GM18861 (cell line): ENCODE results near the gene SMAD2.

Experiments used
- ATAC-seq: cut with Tn5 transposase; IDR thresholded peaks from one replicate; pipeline ENCODE4 v1.9.1; 2021; ENCODE audit not compliant: unreplicated experiment

Gene SMAD2

DNA sequence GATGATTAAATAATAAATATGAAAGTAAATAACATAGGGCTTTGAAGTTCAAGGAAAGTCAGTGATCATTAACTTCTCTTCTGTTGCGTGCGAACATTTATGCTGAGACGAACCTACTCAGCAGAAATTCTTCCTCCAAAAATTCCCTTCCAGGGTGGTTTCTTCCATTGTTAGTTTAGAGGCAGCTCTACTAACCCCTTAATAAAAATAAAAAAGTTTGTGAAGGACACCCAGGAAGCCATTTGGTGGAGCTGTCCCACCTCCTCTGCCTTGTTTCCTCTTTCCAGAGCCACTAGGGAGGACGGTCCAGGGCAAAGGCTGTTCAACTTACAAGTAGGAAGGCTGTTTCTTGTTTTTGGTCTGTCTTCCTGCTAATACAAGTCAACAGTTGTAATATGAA, 2.1 kb upstream of the SMAD2 start:
- no peak for ATAC-seq

DNA sequence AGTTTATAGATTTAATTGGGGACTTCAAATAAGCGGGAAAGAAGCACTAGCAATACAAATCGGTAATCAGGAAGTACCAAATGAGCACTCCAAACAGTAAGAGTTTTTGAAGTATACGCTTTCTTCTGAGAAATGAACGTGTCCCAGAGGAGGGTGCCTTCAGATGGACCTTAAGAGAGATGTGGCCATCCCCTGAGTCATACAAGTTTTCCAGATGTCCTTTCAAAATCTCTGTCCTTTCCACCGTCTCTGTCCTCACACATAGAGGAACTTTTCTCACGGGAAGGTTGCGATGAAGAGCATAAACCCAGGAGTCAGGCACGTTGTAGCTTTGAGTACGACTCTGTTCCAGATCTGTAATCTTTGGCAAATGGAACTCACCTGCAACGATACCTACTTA, 1.7 kb upstream of the SMAD2 start:
- no peak for ATAC-seq

DNA sequence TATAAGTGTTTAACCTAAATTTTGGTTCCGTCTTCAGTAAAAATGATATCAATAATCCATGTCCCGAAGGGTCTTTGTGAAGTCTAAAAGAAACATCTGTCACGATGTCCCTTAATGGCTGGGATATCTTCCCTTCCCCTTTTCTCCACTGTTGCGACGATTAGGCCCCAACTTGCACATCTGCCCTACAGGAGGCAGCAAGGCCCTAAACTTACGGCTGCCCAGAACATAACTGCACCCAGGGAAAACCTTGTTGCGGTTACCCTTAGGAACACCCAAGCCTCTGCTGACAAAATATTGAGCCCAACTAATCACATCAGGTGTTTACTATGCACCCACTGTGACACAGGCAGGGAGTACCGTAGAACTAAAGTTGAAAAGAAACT, 1.3 kb upstream of the SMAD2 start:
- no peak for ATAC-seq

DNA sequence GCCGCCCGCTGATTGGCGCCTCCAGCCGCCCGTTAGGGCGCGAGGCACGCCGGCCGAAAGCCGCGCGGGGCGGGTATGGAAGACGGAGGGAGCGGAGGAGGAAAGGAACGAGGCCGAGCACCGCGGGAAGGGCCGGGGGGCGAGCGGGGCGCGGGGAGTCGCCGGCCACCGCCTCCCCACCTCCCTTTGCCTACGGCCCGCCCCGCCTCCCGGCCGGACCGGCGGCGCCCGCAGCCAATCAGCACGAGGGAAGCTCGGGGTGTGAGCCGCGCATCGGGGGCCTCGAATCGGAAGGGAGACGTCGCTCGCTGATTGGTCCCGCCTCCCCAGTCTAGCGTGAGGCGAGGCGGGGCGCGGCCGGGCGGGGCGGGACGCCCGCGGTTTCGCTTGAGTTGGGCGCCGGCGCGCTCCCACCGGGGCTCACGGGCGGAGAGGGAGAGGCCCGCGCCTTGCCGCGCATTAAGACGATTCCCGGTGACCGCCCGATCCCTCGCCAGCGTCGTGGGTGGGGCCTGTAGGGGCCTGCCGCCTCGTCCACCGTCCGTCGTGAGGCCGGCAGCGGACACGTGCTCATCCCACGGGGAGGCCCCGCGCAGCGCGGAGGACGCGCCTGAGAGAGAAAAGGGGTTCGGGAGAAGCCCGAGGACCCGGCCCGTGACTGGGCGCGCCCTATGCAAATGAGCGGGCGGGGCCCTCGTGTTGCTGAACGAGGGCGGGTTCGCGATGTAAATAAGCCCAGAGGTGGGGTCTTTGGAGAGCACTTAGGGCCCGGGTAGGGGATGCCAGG, 665 bp upstream of the SMAD2 start:
- ATAC-seq, result peak; percentile 77

DNA sequence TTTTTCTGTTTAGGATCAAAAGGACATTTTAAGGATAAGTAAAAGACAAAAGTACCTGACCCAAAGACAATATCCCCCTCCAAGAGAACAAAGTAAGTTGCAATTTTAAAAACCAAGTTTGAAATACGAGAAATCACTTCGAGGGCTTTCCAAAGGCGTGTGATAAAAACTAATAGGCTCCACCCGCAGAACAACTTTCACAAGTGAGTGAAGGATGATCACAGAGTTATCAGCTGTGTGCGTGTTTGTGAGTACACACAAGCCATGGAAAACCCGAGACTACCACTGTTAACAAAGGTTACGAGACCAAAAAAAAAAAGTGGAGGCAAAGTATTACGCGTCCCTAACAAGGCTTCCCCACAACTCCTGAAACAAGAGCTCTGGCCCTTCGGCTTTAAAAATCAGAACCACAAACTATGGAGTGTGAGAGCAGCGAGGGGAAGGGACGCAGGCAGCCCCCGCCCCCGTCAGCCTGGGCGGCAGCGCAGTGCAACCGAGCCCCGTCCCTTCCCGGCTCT, 719 bp downstream of the SMAD2 start:
- peak; percentile 1 for ATAC-seq

DNA sequence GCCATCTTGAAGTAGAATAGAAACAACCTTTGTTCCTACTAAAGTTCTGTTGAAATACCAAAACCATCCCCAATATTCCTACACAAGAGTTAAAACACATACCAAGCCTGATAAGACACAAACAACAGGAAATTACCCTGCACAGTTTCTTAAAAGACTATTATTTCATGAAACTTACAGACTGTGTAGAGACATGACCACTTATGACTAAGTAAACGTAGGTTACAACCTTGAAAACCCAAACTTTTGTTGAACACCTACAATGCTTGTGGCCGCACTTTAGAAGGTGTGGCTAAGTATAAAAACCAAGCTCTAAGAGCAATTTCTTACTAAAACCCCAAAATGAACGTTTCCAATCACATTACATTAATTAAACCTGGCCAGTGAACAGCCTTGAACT, 2.0 kb downstream of the SMAD2 start:
- ATAC-seq, result no peak

DNA sequence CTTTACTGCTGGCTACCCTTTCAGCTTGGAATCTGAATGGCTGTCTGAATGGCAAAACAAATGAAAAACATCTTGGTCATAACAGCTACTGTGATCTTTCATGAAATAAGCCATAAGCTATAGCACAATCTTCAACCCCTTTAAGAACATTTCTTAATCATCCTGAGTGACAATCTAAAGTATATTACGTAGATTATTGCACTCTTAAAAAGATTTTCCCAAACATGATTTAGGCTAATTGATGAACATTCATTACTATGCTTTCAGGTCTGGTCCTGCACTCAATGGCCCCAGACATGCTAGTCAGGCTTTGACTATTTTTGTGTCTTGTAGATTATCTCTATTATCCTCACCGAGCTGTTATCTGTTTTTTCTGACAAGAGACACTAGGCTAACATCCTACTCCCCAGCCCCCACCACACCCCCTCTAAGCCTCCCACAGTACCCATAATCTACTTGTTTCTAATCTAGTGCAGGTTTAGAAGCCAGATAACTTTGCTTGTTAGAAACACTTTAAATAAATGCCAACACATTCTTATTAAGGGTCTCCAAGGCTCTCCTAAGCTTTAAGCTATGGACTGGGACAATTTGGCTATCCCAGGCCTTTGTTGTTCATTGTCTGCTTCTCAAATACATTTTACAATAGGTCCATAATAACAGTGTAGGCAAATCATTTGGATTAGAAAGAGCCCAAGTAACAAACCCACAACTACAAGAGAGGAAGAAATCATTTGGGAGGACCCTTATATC, 4.2 kb downstream of the SMAD2 start:
- no peak for ATAC-seq

DNA sequence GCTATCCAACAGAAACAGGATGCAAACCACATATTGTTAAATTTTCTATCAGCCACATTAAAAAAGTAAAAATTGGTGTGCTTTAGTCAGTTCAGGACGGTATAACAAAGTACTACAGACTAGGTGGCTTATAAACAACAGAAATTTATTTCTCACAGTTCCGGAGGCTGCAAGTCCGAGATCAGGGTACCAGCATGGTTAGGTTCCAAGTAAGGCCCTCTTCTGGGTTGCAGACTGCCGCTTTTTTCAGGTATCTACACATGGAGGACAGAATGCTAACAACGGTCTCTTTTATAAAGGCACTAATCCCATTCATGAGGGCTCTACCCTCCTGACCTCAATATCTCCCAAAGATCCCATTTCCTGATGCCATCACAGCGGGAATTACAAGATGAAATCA, 10.5 kb downstream of the SMAD2 start:
- no peak for ATAC-seq

DNA sequence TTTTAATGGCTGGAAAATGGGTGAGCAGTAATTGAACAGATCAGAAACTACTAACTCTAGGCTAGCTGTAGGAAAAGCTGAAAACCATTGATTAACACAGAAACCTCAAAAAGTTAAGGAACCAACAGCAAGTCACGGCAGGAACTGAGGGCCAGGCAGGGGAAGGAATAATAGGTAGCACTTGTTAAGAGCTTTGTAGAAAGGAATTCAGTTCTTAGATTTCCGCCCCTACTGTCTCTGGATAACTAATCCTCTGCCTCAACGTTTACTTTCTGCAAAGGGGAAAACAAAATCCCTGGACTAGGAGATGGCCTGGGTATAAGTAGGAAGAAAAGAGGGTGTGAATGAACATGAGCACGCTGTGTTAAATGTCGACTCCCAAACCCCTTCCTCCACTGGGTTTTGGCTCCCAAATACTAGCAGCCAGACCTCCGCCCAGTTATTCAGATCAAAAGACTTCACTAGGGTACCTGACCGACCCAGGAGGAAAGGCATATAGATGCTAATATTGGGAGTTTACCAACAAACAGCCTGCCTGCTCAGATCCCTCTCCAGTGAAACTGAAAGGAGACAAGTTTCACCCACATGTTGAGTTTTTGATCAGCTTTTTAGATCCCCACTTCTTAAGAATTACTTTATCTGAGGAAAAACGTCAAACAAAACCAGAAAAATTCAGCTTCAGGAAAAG, 12.4 kb downstream of the SMAD2 start:
- ATAC-seq, result no peak

DNA sequence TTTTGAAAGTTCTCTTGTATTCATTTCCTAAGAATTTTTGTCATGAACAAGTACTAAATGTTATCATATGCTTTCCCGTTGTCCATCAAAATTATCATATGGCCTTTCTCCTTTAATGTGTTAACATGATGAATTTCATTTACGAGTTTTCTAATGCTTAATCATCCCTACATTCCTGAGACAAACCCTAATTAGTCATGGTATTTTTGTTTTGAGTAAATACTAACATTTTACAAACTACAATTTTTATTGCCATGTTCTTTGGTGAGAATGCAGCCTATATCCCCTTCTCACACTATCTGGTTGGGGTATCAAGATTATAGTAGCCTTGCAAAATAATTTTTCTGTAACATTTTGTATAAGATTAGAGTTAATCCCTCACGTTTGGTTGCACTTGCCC, 14.5 kb downstream of the SMAD2 start:
- ATAC-seq, result no peak

DNA sequence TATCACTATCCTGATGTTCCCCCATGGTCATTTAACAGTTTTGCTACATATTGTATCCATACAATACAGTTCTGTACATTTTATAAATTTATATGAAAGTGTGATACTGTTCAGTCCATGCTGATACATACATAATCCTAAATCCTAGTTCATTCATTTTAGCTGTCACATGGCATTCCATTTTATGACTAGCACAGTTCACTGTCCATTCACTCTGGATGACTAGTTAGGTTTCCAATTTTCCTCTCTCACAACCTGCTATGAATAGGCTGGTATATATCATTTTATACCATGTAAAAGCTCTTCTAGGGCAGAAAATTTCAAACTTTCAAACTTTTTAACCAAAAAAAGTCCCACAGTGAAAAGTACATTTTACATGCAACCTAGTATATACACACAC, 15.2 kb downstream of the SMAD2 start:
- ATAC-seq, result no peak

DNA sequence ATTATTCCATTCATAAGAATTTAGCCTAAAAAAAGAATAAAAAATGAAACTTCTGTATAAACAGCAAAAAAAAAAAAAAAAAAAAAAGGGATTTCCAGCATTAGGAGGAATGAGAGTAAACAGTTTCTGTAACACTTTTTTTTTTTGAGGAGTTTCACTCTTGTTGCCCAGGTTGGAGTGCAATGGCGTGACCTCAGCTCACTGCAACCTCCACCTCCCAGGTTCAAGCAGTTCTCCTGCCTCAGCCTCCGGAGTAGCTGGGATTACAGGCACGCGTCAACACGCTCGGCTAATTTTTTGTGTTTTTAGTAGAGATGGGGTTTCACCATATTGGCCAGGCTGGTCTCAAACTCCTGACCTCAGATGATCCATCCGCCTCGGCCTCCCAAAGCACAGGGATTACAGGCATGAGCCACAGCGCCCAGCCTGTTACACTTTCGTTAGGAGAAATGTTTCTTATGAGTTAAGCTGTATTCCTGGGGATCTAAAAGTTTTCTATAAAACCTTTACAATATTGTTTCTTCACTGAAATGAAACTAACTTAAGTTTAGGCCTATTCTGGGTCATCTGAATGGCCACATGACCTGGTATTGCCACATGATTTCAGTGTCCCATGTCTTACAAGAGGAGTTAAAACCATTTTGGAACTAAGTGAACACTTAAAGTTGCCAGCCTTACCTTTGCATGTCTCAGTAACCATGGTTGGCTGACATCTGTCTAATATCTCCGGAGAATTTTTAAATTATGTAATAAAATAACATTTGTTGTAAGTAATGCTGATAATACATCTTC, 17.5 kb downstream of the SMAD2 start:
- ATAC-seq, result no peak

DNA sequence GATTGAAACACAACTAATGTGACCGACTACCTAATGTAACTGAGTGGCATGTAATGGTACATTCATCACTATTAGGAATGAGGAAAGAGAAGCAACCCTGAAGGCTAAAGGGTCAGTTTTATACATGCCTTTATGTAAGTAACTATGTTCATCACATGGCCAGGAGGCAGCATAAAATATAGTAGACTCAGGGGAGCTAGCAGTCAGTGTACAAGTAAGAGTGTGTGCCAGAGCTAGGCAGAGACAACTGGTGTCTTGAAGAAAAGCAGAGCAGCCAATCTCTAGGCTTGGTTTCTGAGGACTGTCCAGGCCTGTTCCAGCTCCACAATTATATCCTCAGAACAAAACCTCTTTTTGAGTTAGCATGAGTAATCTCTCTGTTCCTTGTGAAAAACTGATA, 18.1 kb downstream of the SMAD2 start:
- ATAC-seq, result no peak

DNA sequence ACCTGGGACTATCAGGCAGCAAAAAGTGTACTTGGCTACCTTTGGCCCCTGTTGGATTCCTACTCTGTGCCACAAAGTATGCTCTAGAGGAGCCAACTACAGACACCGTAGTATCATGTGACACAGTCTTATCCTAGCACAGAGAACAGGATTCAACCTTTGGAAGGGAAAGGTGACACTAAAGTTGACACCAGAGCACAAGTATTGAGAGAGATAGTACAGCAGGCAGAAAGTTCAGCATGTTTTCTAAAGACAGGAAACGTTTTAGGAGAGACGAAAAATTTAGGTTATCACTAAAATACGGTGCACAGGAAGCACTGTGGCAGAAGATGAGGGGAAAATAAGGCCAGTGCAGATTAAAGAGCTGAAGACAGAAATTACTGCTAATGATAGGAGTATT, 18.6 kb downstream of the SMAD2 start:
- ATAC-seq, result no peak

DNA sequence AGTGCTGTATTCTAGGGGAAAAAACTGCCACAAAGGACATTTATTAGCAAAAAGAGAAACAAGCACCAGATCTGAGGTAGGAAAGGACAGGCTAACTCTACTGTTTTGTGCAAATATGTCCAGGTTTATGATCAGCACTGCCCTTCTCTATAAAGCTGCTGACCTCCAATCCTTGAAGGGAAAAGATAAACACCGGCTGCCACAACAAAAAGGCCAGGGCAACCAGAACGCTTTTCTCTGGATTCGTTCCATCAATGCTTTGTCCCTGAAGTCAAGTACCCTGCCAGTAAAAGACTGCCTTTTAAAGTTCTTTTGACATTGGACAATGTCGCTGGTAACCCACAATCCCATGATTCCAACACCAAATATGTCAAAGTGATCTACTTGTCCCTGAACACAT, 21.0 kb downstream of the SMAD2 start:
- no peak for ATAC-seq

DNA sequence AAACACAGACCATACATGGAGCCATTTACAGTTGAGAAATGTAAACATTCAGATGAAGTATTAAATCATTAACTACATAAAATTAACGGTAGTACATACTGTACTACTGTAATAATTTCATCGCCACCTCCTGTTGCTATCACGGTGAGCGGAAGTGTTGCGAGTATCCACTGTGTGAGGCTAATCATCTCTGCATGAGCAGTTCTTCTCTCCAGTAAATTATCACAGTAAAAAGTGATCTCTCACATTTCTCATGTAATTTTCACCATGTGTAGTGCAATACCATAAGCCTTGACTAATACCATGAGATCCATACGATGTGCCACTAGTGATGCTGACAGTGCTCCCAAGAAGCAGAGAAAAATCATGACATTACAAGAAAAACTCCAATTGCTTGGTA, 21.9 kb downstream of the SMAD2 start:
- no peak for ATAC-seq

DNA sequence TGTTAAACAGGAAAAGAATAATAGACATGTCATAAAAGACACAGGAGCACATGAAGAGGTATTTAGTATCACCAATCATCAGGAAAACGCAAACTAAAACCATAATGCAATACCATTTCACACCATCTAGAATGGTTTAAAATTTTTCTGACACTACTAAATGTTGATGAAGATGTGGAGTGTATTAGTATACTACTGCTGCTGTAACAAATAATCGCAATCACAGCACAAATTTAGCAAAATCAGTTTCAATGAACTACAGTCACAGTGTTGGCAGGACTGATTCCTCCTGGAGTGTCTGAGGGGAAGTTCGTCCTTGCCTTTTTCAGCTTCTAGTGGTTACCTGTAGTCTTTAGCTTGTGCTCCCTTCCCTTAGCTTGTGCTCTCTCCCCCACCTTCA, 24.1 kb downstream of the SMAD2 start:
- no peak for ATAC-seq

DNA sequence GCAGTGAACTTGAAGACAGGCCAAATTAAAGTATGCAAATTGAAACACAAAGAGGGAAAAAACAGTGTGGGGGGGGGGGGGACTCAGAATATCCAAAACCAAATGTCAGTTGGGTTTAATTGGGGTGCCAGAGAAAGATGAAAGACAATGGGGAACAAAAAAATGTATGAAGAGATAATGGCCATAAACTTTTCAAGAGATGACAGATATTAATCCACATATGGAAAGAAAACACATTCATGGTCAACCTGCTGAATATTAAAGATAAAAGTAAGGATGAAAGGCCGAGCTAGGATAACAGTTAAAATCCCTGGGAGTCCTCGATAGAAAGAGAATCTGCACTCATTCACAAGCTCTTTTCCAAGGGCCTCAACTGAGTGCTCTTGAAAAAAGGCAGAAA, 26.6 kb downstream of the SMAD2 start:
- ATAC-seq, result no peak

DNA sequence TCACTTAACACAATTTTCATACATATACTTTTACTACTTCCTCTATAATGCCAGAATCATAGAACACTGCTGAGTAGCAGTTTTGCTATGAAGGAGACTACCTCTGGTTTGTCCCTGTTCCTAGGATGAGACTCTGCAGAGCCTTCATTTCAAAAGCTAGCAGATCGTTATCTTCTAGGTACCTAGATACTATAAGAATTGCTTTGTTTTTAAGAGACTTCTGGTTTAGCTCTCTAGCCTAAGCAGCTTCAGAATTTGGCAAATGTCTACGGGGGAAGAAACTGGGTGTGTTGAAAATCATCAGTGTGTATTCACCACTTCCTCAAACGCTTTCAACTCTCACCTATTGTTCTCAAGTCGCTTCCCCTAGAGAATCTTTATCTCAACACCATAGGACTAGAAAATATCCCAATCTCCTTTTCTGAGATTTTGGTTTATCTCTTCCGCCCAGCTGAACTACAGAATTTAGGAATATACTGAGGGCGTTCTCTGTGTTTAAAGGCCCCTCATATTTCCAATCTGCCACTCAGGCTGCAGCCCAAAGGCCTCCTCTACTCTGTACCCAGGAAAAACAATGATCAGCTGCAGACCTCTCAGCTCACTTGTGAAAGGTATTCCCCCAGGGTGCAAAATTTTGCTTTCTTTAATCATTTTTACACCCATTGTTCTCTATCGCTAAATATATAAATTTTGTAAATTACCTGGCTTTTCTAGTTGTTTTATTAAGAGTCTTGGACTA, 28.7 kb downstream of the SMAD2 start:
- ATAC-seq, result peak; percentile 89

DNA sequence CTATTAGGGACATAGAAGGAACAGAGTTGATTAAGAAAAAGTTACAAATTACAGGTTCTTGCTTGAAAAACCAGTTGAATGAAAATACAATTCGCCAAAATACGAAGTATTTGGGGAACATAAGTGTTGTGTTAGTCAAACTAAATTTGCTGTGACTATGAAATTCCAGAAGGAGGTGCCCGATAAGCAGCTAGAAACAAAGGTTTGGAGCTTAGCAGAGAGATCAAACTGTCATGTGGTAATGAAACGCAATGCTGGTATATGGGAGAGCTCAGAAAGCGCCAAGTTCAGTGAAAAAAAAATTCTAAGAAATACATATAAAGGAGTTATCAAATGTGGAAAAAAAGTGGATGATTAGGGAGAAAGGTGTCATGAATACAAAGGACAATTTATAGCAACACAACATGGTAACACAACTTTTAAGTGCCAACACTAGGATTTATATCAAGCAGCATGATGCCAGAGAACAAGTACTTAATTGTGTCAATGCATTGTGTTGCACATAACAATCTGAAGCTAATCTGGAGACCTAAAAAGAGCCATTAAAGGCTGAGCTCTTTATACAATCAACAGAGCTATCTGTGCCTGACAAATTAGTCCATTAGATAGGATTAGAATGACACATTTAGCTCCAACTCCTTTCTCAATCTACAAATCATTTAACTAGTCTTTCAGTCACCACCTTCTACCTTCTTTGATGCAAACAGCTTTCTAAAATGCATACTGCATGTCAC, 31.2 kb downstream of the SMAD2 start:
- no peak for ATAC-seq
